GM19099 (cell line): ENCODE results near the gene EIF5.

Experiments used
- POLR2A ChIP-seq: IDR thresholded peaks from 3 replicates; pipeline ENCODE4 v1.6.1; 2011; ENCODE audit warnings: low read depth; ENCODE audit not compliant: insufficient read length; ENCODE audit errors: extremely low read depth

EIF5 gene

GRCh38 chr14:103301512-103302354, 32.3 kb upstream of the EIF5 start:
- TF ChIP-seq POLR2A = no peak

GRCh38 chr14:103302966-103303365, 31.1 kb upstream of the EIF5 start:
- no peak for TF ChIP-seq POLR2A

GRCh38 chr14:103304706-103305105, 29.3 kb upstream of the EIF5 start:
- no peak for TF ChIP-seq POLR2A

GRCh38 chr14:103308717-103309616, 25.1 kb upstream of the EIF5 start:
- no peak for TF ChIP-seq POLR2A

GRCh38 chr14:103310576-103311095, 23.4 kb upstream of the EIF5 start:
- TF ChIP-seq POLR2A = no peak

- no peak for TF ChIP-seq POLR2A
Measured at GRCh38 chr14:103311171-103311997, 22.7 kb upstream of the EIF5 start.

GRCh38 chr14:103312006-103312635, 21.9 kb upstream of the EIF5 start:
- no peak for TF ChIP-seq POLR2A

- no peak for TF ChIP-seq POLR2A
Measured at GRCh38 chr14:103313704-103314103, 20.3 kb upstream of the EIF5 start.

GRCh38 chr14:103314496-103315277, 19.4 kb upstream of the EIF5 start:
- no peak for TF ChIP-seq POLR2A

- TF ChIP-seq POLR2A = no peak
Measured at GRCh38 chr14:103315351-103315911, 18.6 kb upstream of the EIF5 start.

- TF ChIP-seq POLR2A = no peak
Measured at GRCh38 chr14:103315941-103316340, 18.1 kb upstream of the EIF5 start.

- no peak for TF ChIP-seq POLR2A
Measured at GRCh38 chr14:103316721-103317121, 17.3 kb upstream of the EIF5 start.

- TF ChIP-seq POLR2A = no peak
Measured at GRCh38 chr14:103317251-103317650, 16.8 kb upstream of the EIF5 start.
